GM15510 (cell line): Measurements from ENCODE around the gene ASB16.

Source experiments
- POLR2A ChIP-seq: IDR thresholded peaks from 3 replicates; pipeline ENCODE4 v1.6.1; 2011; ENCODE audit warnings: borderline replicate concordance; ENCODE audit not compliant: insufficient read length; ENCODE audit errors: extremely low read depth

The ASB16 gene

DNA sequence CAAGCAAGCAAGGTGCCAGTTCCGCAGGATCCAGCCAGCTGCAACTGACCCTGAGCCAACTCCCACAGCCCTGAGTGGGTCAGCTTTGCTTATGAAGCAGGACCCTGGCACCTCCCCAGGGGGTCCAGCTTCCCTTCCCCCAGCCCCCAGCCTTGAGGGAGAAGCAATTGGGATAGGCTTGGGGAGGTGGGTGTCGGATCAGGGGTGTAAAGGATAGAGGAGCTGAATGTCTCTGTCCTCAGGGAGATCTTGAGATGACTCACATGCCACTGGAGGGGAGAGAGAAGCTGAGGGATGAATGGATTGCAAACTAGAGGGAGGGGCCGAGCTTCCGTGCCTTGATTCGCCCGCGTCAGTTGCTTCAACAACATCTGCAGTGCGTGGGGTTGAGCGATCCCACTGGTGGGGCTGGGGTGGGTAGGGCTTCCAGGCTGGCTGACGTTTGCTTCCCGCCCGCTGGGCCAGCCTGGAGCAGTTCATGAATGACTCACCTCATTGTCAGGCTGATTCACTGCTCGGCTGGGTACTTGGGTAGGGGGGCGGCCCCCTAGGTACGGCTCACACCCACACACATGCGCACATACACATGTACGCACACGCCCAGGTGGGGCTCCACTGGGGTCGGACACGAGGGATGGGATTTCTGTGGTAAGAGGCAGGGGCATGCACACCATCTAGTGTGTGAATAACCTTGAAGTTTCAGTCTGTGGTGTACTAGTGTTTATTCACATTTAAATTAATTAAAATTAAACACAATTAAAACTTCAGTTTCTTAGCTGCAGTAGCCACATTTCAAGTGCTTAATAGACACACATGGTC lies 32.4 kb upstream of the ASB16 start:
- no peak for TF ChIP-seq POLR2A

DNA sequence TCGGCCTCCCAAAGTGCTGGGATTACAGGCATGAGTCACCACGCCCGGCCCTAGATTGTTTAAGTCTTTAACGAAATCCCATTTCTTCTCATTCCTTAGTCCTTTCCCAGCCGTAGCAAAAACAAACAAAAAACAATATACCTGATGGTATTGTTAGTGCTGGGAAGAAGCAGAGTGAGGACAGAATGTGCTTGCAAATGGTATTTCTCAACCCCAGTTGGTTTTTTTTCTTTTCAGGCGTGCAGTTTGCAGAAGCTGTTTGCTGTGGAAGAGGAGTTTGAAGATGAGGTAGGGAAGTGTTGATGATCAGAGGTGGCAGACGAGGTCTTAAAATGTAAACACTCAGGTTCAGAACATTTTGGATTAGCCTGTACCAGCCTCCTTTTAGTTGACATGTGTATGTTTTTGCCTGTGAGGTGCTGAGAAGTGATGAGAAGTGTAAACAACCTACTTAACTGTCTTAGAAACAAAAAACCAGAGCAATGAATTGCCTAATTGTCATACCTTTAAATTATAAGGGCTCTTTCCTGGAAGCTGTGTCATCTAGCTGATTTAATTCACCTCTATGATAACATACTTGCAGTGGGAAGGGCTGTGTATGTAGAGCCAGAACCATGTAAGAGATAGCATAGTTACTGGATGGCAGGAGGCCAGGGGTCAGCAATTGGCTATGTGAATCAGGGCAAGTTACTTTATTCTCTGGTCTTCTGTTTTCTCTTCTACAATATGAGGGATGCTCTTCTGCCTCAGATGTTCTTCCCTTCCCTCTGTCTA lies 25.4 kb upstream of the ASB16 start:
- TF ChIP-seq POLR2A = no peak

GRCh38 chr17:44146375-44147346 lies 23.8 kb upstream of the ASB16 start:
- TF ChIP-seq POLR2A = no peak

DNA sequence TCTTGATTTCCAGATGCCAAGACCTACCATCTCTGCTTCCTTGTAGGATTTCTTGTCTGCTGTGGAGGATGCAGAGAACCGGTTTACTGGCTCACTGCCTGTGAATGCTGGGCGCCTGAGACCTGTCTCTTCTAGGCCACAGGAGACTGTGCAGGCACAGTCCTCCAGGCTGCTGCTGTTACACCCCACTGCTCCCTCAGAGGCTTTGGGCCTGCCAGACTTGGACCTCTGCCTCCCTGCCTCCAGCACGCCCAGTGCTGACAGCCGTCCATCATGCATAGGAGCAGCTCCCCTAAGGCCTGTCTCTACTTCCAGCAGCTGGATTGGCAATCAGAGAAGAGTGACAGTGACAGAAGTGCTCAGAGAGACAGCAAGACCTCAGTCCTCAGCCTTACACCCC lies 22.7 kb upstream of the ASB16 start:
- TF ChIP-seq POLR2A = no peak

GRCh38 chr17:44149750-44150329 lies 20.7 kb upstream of the ASB16 start:
- TF ChIP-seq POLR2A = no peak

DNA sequence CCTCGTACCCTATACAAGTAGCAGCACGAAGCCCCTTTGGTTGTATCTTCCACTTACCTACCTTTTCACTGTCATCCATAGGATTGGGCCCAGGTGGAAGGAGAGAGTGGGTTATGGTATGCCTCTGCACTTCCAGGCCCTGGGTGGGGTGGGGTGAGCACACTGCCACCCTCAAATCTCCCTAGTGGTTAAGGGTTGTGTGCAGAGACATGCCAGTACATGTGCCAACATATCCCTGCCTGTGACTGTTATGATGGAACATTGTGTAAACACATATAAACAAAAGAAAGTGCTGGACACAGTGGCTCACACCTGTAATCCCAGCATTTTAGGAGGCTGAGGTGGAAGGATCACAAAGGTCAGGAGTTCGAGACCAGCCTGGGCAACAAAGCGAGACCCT lies 17.6 kb upstream of the ASB16 start:
- TF ChIP-seq POLR2A = no peak

DNA sequence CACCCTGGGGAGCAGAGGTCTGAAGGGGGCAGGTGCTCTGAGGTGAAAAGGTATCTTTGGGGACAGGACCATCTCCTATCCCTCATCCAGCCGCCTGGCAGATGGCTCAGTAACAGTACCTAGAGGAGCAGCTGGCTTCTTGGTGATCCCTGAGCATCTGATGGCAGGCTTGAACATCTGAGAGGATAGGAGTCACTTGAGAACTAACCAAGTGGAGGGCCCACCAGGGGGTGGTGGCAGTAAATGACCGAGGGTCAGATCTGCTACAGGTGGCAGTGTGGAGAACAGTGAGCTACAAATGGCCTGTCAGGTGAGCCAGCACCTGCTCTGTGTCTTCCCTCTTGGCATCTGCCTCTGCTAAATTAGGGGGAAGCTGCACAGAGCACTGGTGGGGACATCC lies 15.0 kb upstream of the ASB16 start:
- no peak for TF ChIP-seq POLR2A

- TF ChIP-seq POLR2A = no peak
Observed at GRCh38 chr17:44159519-44160210, 10.8 kb upstream of the ASB16 start.

- no peak for TF ChIP-seq POLR2A
Observed at GRCh38 chr17:44164476-44164875, 6.0 kb upstream of the ASB16 start.

DNA sequence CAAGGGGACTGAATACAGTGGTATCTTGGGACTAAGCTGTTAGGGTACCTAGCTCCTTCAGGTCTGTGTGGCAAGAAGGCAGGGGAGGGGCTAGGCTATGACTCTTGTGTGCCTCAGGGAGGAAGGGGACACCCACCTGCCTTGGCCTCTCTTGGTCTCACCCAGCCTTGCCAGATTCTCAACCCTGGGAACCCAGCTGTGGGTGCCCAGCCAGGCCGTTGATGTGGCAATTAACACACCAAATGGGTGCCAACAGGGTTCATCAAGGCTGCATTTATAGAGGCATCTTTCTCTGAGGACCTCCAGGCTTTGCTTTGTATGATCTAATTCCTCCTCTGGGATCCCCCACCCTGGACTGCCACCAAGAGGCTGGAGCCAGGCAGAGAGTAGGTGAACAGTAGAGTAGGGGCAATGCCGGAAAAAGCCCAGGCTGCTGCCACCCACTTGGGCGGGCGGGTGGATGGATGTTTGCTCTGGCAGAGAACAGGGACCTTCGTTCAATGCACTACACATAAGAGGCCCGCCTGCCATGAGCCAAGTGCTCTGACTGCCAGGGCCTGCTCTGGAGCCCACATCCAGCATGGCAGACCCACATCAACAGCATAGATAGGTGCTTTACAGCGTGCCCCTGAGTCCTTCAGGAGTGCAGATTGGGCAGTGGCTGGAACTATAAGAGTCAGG lies 3.2 kb upstream of the ASB16 start:
- no peak for TF ChIP-seq POLR2A

GRCh38 chr17:44170135-44170498 lies 387 bp upstream of the ASB16 start:
- no peak for TF ChIP-seq POLR2A

- no peak for TF ChIP-seq POLR2A
Observed at GRCh38 chr17:44171931-44172455, 1.5 kb downstream of the ASB16 start.

GRCh38 chr17:44174427-44174826 lies 3.9 kb downstream of the ASB16 start:
- TF ChIP-seq POLR2A = no peak
